Activated T-helper 1 cell treated with Interleukin-2 at 50 U/mL for 16 hours (primary cell): ENCODE data around the gene ZNF616.
A peak's percentile ranks its signal among the peaks of the same experiment; 100 is the strongest.
"Not testable (repeated sequence)": the region's sequence is repeated elsewhere in the genome, so short reads cannot be mapped to it uniquely, and the experiment has no call there.

Experiments used
- DNase-seq: peaks from one replicate; pipeline ENCODE4 v3.0.0-alpha.2; 2020; ENCODE audit warnings: low read depth

ZNF616 gene

GRCh38 chr19:52102782-52103181, 37.0 kb downstream of the ZNF616 start:
- DNase-seq: no peak

GRCh38 chr19:52101866-52102562, 37.7 kb downstream of the ZNF616 start:
- no peak for DNase-seq

GRCh38 chr19:52099497-52100138, 40.1 kb downstream of the ZNF616 start:
- DNase-seq: no peak

GRCh38 chr19:52096416-52096815, 43.3 kb downstream of the ZNF616 start:
- not testable (repeated sequence) for DNase-seq

GRCh38 chr19:52095172-52096014, 44.3 kb downstream of the ZNF616 start, which contains the start of gene ZNF841:
ZNF841 (minus strand) TSS chr19:52095765; CDS start chr19:52084801, 10,964 bp downstream.
- peak; percentile 71 for DNase-seq

- DNase-seq: no peak
These were observed 45.1 kb downstream of the ZNF616 start for GRCh38 chr19:52094526-52095130.

- DNase-seq: no peak
These were observed 53.3 kb downstream of the ZNF616 start for GRCh38 chr19:52086481-52086880.

GRCh38 chr19:52070496-52070895, 69.2 kb downstream of the ZNF616 start:
- no peak for DNase-seq

- DNase-seq: no peak
These were observed 70.1 kb downstream of the ZNF616 start for GRCh38 chr19:52069653-52070052.

- no peak for DNase-seq
These were observed 73.4 kb downstream of the ZNF616 start for GRCh38 chr19:52066258-52066863.

- no peak for DNase-seq
These were observed 74.3 kb downstream of the ZNF616 start for GRCh38 chr19:52065399-52065798.
